SH-SY5Y (cell line): ENCODE results near the gene LTV1.

ENCODE experiments used
- GATA2 ChIP-seq: IDR thresholded peaks from 2 replicates; pipeline ENCODE4 v1.6.1; 2011; ENCODE audit warnings: mild to moderate bottlenecking, low read depth, low read length
- GATA3 ChIP-seq: IDR thresholded peaks from 2 replicates; pipeline ENCODE4 v1.6.1; 2011; ENCODE audit warnings: low read depth, mild to moderate bottlenecking, low read length, moderate library complexity

GRCh38 chr6:143878272-143878760 lies 35.2 kb downstream of the LTV1 start:
- TF ChIP-seq GATA2 = no peak
- TF ChIP-seq GATA3 = no peak
